ENCODE measurements around the gene CNTD1.

CNTD1 gene

DNA sequence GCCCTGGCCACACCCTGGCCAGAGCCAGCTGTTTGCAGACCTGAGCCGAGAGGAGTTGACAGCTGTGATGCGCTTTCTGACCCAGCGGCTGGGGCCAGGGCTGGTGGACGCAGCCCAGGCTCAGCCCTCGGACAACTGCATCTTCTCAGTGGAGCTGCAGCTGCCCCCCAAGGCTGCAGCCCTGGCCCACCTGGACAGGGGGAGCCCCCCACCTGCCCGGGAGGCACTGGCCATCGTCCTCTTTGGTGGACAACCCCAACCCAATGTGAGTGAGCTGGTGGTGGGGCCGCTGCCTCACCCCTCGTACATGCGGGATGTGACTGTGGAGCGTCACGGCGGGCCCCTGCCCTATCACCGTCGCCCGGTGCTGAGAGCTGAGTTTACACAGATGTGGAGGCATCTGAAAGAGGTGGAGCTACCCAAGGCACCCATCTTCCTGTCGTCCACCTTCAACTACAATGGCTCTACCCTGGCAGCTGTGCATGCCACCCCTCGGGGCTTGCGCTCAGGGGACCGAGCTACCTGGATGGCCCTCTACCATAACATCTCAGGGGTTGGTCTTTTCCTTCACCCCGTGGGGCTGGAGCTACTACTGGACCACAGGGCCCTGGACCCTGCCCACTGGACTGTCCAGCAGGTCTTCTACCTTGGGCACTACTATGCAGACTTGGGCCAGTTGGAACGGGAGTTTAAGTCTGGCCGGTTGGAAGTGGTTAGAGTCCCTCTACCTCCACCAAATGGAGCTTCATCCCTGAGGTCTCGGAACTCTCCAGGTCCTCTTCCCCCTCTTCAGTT is 46.3 kb downstream of the CNTD1 start:
- TF ChIP-seq, protein P1, sequence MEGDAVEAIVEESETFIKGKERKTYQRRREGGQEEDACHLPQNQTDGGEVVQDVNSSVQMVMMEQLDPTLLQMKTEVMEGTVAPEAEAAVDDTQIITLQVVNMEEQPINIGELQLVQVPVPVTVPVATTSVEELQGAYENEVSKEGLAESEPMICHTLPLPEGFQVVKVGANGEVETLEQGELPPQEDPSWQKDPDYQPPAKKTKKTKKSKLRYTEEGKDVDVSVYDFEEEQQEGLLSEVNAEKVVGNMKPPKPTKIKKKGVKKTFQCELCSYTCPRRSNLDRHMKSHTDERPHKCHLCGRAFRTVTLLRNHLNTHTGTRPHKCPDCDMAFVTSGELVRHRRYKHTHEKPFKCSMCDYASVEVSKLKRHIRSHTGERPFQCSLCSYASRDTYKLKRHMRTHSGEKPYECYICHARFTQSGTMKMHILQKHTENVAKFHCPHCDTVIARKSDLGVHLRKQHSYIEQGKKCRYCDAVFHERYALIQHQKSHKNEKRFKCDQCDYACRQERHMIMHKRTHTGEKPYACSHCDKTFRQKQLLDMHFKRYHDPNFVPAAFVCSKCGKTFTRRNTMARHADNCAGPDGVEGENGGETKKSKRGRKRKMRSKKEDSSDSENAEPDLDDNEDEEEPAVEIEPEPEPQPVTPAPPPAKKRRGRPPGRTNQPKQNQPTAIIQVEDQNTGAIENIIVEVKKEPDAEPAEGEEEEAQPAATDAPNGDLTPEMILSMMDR (IDR thresholded peaks at IDR 0.05; ENCODE audit: unreplicated experiment in 3 of 3), result no peak
- Mint-ChIP-seq H3K27ac (no peak overlapping the region), H3K4me1 (peaks cover under 1% of the 10 kb centered on the region), H3K4me3 (no peak overlapping the region), H3K9me3 (no peaks in the 10 kb centered on the region), H3K36me3 (ENCODE audit: low read depth) (peaks cover 22% of the 10 kb centered on the region), H3K27me3 (ENCODE audit: low read depth) (no peaks in the 10 kb centered on the region)

DNA sequence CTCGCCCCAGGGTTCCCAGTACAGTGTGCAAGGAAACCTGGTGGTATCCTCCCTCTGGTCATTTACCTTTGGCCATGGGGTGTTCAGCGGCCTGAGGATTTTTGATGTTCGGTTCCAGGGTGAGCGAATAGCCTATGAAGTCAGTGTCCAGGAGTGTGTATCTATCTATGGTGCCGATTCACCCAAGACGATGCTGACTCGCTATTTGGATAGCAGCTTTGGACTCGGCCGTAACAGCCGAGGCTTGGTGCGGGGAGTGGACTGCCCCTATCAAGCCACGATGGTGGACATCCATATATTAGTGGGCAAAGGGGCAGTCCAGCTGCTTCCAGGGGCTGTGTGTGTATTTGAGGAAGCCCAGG is 46.9 kb downstream of the CNTD1 start:
- TF ChIP-seq, protein P1 (IDR thresholded peaks at IDR 0.05; ENCODE audit: unreplicated experiment in 3 of 3), result no peak
- no peak overlapping the region for H3K27ac Mint-ChIP-seq
- H3K9me3 Mint-ChIP-seq, result no peaks in the 10 kb centered on the region

DNA sequence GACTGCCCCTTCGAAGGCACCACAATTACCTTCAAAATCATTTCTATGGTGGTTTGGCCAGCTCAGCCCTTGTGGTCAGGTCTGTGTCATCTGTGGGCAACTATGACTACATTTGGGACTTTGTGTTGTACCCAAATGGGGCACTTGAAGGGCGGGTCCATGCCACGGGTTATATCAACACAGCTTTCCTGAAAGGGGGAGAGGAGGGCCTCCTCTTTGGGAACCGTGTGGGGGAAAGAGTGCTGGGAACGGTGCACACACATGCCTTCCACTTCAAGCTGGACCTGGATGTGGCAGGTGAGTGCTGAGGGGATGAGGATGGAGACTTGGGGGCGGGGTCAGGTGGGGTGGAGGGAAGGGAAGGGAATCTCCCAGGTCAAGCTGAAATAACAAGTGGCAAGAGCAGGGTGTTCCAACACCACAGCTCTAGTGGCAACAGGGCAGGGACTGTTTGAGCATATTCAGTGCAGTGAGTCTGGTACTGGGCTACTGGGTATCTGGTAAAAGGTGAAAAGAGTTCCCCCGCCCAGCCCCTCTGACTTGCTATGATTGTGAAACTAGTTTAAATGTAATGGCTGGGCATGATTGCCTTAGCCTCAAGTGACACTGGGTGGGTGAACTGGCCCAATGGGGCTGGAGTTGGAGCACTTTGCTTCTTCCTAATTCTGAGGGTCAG is 47.4 kb downstream of the CNTD1 start:
- Mint-ChIP-seq H3K9me3 (no peaks in the 10 kb centered on the region), H3K27me3 (ENCODE audit: low read depth) (no peaks in the 10 kb centered on the region), H3K36me3 (ENCODE audit: low read depth) (peaks cover 22% of the 10 kb centered on the region), H3K27ac (no peak overlapping the region), H3K4me3 (no peak overlapping the region), H3K4me1 (peaks cover 12% of the 10 kb centered on the region)
- TF ChIP-seq, protein P1 (IDR thresholded peaks at IDR 0.05; ENCODE audit: unreplicated experiment in 3 of 3), result no peak

More for the DNA sequence above, 46.9 kb downstream of the CNTD1 start:
- H3K27me3 Mint-ChIP-seq (ENCODE audit: low read depth), result no peaks in the 10 kb centered on the region
- no peak overlapping the region for H3K4me3 Mint-ChIP-seq
- peaks cover 6% of the 10 kb centered on the region for H3K4me1 Mint-ChIP-seq
- H3K36me3 Mint-ChIP-seq (ENCODE audit: low read depth), result peaks cover 22% of the 10 kb centered on the region

DNA sequence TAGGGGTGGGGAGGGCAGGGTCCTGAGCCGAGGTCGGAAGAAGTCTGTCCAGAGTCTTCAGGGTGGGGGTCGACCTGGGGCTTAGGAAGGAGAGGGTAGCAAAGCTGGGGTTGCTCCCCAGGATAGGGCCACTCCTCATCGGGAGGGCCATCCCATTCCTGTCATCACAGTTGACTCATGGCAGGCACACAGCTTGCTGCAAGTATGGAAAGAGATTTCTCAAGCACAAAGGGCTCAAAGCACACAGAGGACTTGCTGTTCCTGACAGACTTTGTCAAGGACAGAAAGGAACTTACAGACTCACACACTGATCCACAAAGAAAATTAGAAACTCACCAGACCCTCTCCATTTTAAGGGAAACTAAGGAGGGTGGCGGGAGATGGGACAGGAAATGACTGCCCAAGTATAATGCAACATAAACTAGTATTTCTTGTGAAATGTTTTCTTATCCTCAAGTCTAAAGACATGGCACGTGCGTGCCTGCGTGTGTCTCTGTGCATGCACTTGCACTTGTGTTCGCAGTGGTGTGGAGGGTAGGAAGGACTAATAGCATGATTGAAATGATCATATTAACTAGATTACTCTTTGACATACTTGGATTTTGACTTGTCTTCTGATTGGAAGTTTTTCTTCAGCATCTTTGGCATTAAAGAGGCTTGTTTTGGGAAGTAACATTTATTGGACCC is 48.1 kb downstream of the CNTD1 start:
- peaks cover 20% of the 10 kb centered on the region for H3K36me3 Mint-ChIP-seq (ENCODE audit: low read depth)
- TF ChIP-seq, protein P1 (IDR thresholded peaks at IDR 0.05; ENCODE audit: unreplicated experiment in 3 of 3), result no peak
- no peak overlapping the region for H3K4me3 Mint-ChIP-seq
- peaks cover 14% of the 10 kb centered on the region for H3K4me1 Mint-ChIP-seq
- H3K27me3 Mint-ChIP-seq (ENCODE audit: low read depth), result no peaks in the 10 kb centered on the region
- H3K27ac Mint-ChIP-seq, result no peak overlapping the region
- no peaks in the 10 kb centered on the region for H3K9me3 Mint-ChIP-seq

DNA sequence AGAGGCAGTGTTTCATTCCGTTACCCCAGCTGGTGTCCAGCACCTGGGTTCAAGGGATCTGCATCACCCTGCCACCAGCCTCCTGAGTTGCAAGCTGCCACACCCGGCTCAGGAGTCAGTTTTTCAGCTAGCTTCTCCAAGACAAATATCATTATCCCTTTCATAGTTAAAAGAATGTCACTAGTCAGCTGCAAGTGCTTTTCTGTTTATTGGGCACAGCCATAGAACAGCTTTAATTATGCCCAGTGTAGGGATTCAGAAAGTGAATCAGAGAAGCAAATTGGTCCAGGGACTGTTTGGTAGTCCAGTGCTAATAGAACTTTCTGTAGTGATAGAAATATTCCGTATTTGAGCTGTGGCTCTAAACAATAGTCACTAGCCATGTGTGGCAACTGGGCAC is 49.4 kb downstream of the CNTD1 start:
- Mint-ChIP-seq H3K4me3 (no peak overlapping the region), H3K9me3 (no peaks in the 10 kb centered on the region), H3K4me1 (peaks cover 22% of the 10 kb centered on the region), H3K27me3 (ENCODE audit: low read depth) (no peaks in the 10 kb centered on the region), H3K36me3 (ENCODE audit: low read depth) (peaks cover 8% of the 10 kb centered on the region), H3K27ac (no peak overlapping the region)
- TF ChIP-seq, protein P1 (IDR thresholded peaks at IDR 0.05; ENCODE audit: unreplicated experiment in 3 of 3), result no peak

Data from nephron (organoid).